ENCODE measurements around the gene RBM44. TPM values are rescaled to one million over a fixed set of nuclear protein-coding genes. Genes with fewer than 3 reads are reported as not detected.
"Not testable (repeated sequence)": the region's sequence is repeated elsewhere in the genome, so short reads cannot be mapped to it uniquely, and the experiment has no call there.

RBM44 gene
- total RNA-seq, 1 experiment from 2014 or later, result 0.95 TPM

- no peak for DNase-seq (ENCODE audit: low spot score)
- no peak overlapping the region for H3K4me3 ChIP-seq (ENCODE audit: low read depth, low read length, poor library complexity, severe bottlenecking)
- CTCF ChIA-PET, result no interaction called here
- no peak overlapping the region for H3K27ac ChIP-seq (ENCODE audit: low read depth, low read length, poor library complexity, severe bottlenecking)
- no peaks in the 10 kb centered on the region for H3K9me3 ChIP-seq (ENCODE audit: low read depth, low read length, poor library complexity, severe bottlenecking)
- intact Hi-C loops (cut with micrococcal nuclease; ENCODE audit: unreplicated experiment), result no loop called here
- no TSS peak for BruUV-seq (replicated peaks)
- POLR2A ChIA-PET (ENCODE audit: low non-redundant PET), result no interaction called here
- H3K4me1 ChIP-seq (ENCODE audit: insufficient read depth, low read length, poor library complexity, severe bottlenecking), result no peaks in the 10 kb centered on the region
- peaks cover 25% of the 10 kb centered on the region for H3K36me3 ChIP-seq (ENCODE audit: insufficient read depth, low read length, poor library complexity, severe bottlenecking)
- H3K27me3 ChIP-seq (replicated peaks; ENCODE audit: insufficient read depth, low read depth, low read length, poor library complexity), result no peaks in the 10 kb centered on the region
- TF ChIP-seq CTCF (conservative IDR thresholded peaks at IDR 0.05; ENCODE audit: low read depth, low read length), result no peak
- no peak for TF ChIP-seq EZH2 (IDR thresholded peaks at IDR 0.05; ENCODE audit: borderline replicate concordance, low read depth, low read length, poor library complexity, severe bottlenecking)
These were observed 19.1 kb upstream of the RBM44 start for GRCh38 chr2:237779521-237779920.

GRCh38 chr2:237782181-237782580 lies 16.4 kb upstream of the RBM44 start:
- Histone ChIP-seq H3K9me3 (ENCODE audit: low read depth, low read length, poor library complexity, severe bottlenecking) (peaks cover 7% of the 10 kb centered on the region), H3K4me3 (ENCODE audit: low read depth, low read length, poor library complexity, severe bottlenecking) (no peak overlapping the region), H3K4me1 (ENCODE audit: insufficient read depth, low read length, poor library complexity, severe bottlenecking) (no peaks in the 10 kb centered on the region), H3K27me3 (replicated peaks; ENCODE audit: insufficient read depth, low read depth, low read length, poor library complexity) (no peaks in the 10 kb centered on the region), H3K27ac (ENCODE audit: low read depth, low read length, poor library complexity, severe bottlenecking) (no peak overlapping the region), H3K36me3 (ENCODE audit: insufficient read depth, low read length, poor library complexity, severe bottlenecking) (peaks cover 19% of the 10 kb centered on the region)
- intact Hi-C loops (cut with micrococcal nuclease; ENCODE audit: unreplicated experiment), result no loop called here
- TF ChIP-seq EZH2 (IDR thresholded peaks at IDR 0.05; ENCODE audit: borderline replicate concordance, low read depth, low read length, poor library complexity, severe bottlenecking) (no peak), CTCF (conservative IDR thresholded peaks at IDR 0.05; ENCODE audit: low read depth, low read length) (no peak)
- BruUV-seq (replicated peaks), result no TSS peak
- POLR2A ChIA-PET (ENCODE audit: low non-redundant PET), result no interaction called here
- CTCF ChIA-PET, result no interaction called here
- no peak for DNase-seq (ENCODE audit: low spot score)

- POLR2A ChIA-PET (ENCODE audit: low non-redundant PET); H3K9me3 ChIP-seq (ENCODE audit: low read depth, low read length, poor library complexity, severe bottlenecking); H3K27me3 ChIP-seq (replicated peaks; ENCODE audit: insufficient read depth, low read depth, low read length, poor library complexity); H3K27ac ChIP-seq (ENCODE audit: low read depth, low read length, poor library complexity, severe bottlenecking); H3K4me3 ChIP-seq (ENCODE audit: low read depth, low read length, poor library complexity, severe bottlenecking); DNase-seq (ENCODE audit: low spot score); CTCF ChIA-PET; H3K4me1 ChIP-seq (ENCODE audit: insufficient read depth, low read length, poor library complexity, severe bottlenecking); BruUV-seq (replicated peaks); intact Hi-C loops (cut with micrococcal nuclease; ENCODE audit: unreplicated experiment): not testable (repeated sequence)
- peaks cover 19% of the 10 kb centered on the region for H3K36me3 ChIP-seq (ENCODE audit: insufficient read depth, low read length, poor library complexity, severe bottlenecking)
These were observed 14.9 kb upstream of the RBM44 start for GRCh38 chr2:237783678-237784077.

GRCh38 chr2:237786936-237787335 lies 11.6 kb upstream of the RBM44 start:
- intact Hi-C loops (cut with micrococcal nuclease; ENCODE audit: unreplicated experiment), result no loop called here
- TF ChIP-seq EZH2 (IDR thresholded peaks at IDR 0.05; ENCODE audit: borderline replicate concordance, low read depth, low read length, poor library complexity, severe bottlenecking), result no peak
- TF ChIP-seq CTCF (conservative IDR thresholded peaks at IDR 0.05; ENCODE audit: low read depth, low read length), result no peak
- Histone ChIP-seq H3K4me1 (ENCODE audit: insufficient read depth, low read length, poor library complexity, severe bottlenecking) (no peaks in the 10 kb centered on the region), H3K9me3 (ENCODE audit: low read depth, low read length, poor library complexity, severe bottlenecking) (peaks cover 9% of the 10 kb centered on the region), H3K4me3 (ENCODE audit: low read depth, low read length, poor library complexity, severe bottlenecking) (no peak overlapping the region), H3K36me3 (ENCODE audit: insufficient read depth, low read length, poor library complexity, severe bottlenecking) (no peaks in the 10 kb centered on the region), H3K27me3 (replicated peaks; ENCODE audit: insufficient read depth, low read depth, low read length, poor library complexity) (no peaks in the 10 kb centered on the region), H3K27ac (ENCODE audit: low read depth, low read length, poor library complexity, severe bottlenecking) (no peak overlapping the region)
- DNase-seq (ENCODE audit: low spot score), result no peak
- CTCF ChIA-PET, result no interaction called here
- no TSS peak for BruUV-seq (replicated peaks)
- POLR2A ChIA-PET (ENCODE audit: low non-redundant PET), result no interaction called here
